Nephron progenitor cell (in vitro differentiated cells): ENCODE results near the gene REPIN1.
"Not testable (repeated sequence)": the region's sequence is repeated elsewhere in the genome, so short reads cannot be mapped to it uniquely, and the experiment has no call there.

Source experiments
- DNase-seq: peaks from one replicate; pipeline ENCODE4 v3.0.0; 2021
- H3K27ac Mint-ChIP-seq: 2 replicates; pipeline ENCODE4 v1.8.0; 2021; ENCODE audit warnings: mild to moderate bottlenecking, moderate library complexity, mixed read lengths
- H3K27me3 Mint-ChIP-seq: 2 replicates; pipeline ENCODE4 v1.8.0; 2021; ENCODE audit warnings: mild to moderate bottlenecking, low read depth, mixed read lengths; ENCODE audit not compliant: poor library complexity
- H3K36me3 Mint-ChIP-seq: 2 replicates; pipeline ENCODE4 v1.8.0; 2021; ENCODE audit warnings: low read depth, mixed read lengths
- H3K4me1 Mint-ChIP-seq: 2 replicates; pipeline ENCODE4 v1.8.0; 2021; ENCODE audit warnings: mixed read lengths
- H3K4me3 Mint-ChIP-seq: 2 replicates; pipeline ENCODE4 v1.8.0; 2021; ENCODE audit warnings: mild to moderate bottlenecking, moderate library complexity, mixed read lengths
- H3K9me3 Mint-ChIP-seq: 2 replicates; pipeline ENCODE4 v1.8.0; 2021; ENCODE audit warnings: mild to moderate bottlenecking, moderate library complexity, mixed read lengths
- TF ChIP-seq, protein P1 (sequence below): fragments of 200-600 bp; sonication (generic); IDR thresholded peaks from 2 replicates; pipeline ENCODE4 v1.5.0; 2021; ENCODE audit warnings: antibody characterized with exemption

The REPIN1 gene

DNA sequence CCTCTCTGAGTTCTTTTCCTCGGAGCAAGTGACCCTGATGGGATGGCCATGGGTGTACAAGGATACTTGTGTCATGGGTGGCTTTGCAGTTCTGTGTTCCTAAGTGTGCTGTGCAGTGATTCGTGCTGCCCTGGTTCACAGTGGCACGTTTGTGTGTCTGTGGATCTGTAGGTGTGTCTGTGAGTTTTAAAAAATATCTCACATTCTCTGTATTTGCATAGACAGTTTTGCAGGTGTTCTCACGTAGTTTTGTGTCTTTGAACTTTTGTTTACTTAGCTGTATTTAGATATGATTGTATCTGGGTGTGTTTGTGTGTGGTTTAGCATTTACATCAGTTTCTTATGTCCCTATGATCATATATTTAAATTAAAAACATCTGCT, 14.2 kb downstream of the REPIN1 start:
- peak overlapping the region; percentile 63 for H3K4me3 Mint-ChIP-seq
- peaks cover 77% of the 10 kb centered on the region for H3K4me1 Mint-ChIP-seq
- DNase-seq, result no peak
- no peaks in the 10 kb centered on the region for H3K9me3 Mint-ChIP-seq
- TF ChIP-seq, protein P1, sequence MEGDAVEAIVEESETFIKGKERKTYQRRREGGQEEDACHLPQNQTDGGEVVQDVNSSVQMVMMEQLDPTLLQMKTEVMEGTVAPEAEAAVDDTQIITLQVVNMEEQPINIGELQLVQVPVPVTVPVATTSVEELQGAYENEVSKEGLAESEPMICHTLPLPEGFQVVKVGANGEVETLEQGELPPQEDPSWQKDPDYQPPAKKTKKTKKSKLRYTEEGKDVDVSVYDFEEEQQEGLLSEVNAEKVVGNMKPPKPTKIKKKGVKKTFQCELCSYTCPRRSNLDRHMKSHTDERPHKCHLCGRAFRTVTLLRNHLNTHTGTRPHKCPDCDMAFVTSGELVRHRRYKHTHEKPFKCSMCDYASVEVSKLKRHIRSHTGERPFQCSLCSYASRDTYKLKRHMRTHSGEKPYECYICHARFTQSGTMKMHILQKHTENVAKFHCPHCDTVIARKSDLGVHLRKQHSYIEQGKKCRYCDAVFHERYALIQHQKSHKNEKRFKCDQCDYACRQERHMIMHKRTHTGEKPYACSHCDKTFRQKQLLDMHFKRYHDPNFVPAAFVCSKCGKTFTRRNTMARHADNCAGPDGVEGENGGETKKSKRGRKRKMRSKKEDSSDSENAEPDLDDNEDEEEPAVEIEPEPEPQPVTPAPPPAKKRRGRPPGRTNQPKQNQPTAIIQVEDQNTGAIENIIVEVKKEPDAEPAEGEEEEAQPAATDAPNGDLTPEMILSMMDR, result no peak
- H3K27me3 Mint-ChIP-seq, result peaks cover 4% of the 10 kb centered on the region
- peak overlapping the region; percentile 89 for H3K27ac Mint-ChIP-seq
- peaks cover 12% of the 10 kb centered on the region for H3K36me3 Mint-ChIP-seq

DNA sequence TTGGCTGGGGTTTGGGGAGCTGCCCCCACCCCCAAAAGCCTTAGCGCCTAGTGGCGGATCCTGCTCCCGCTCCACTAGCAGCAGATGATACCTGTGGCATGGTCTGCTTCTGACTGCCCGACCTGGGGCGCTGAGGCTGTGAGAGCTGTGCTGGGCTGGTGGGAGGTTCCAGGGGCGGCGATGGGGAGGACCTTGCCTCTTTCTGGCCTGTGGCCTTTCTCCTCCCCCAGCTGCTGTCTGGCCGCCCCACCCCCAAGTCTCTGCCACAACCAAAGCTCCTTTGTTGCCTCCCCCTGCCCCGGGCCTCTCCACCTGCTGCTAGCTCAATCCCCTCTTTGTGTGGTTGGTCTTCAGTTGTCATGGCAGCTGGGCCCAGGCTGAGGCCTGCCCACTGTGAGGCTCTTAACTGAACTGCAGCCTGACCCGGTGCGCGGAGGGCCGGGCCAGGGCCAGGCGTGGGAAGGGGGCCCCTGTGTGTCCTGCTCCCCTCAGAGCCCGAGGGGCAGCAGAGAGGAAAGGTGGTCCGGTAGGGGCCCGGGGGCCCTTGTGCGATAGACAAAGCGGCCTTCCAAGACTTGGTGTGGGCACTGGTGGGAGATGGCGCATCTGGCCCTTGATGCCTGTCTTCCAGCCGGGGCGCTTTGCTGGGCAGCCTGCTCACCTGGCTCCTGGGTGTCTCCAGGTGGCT, 15.2 kb downstream of the REPIN1 start:
- Mint-ChIP-seq H3K4me1 (peaks cover 80% of the 10 kb centered on the region), H3K4me3 (peak overlapping the region; percentile 52)

DNA sequence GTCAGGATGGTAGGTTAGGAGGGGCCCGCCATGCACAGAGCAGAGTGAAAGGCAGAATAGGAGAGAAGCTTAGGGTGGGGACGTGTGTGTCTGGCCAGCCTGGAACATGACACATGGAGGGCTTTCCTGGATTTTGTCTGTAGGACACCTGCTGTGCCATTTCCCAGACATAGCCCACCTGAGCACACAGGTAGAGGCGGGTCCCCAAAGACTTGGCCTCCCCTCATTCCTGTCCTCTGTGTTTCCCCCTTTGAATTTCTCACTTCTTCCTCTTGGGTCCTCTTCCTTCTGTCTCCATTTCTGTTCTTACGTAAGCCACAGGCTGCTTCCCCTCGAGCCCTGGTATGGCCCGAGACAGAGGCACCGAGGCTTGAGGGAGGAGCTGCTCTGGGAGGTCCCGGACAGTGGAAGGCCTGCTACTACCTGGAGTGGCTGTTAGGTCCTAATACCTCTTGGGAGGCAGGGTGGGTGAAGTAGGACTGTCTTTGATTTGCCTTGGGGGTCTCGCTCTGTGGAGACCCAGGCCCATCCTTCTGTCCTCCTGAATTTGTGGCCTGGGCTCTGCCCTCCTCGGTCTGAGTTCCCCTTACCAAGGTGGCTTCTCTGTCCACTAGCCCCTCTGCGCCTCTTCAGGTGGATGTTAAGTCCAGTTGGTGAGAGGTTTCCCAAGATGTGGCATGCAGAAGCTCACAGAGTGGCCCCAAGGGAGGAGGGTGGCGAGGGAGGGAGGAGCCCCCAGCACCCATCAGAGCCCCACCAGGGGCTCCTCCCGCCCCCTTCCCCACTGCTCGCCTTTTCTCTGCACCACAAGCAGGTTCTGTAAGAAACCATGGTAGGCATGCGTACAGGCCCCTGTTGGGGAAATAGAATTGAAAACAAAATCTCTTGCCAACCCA, 16.0 kb downstream of the REPIN1 start:
- peak overlapping the region; percentile 93 for H3K27ac Mint-ChIP-seq
- H3K4me3 Mint-ChIP-seq, result peak overlapping the region; percentile 32
- H3K27me3 Mint-ChIP-seq, result peaks cover 4% of the 10 kb centered on the region
- DNase-seq, result no peak
- TF ChIP-seq, protein P1, result no peak
- H3K4me1 Mint-ChIP-seq, result peaks cover 82% of the 10 kb centered on the region
- no peaks in the 10 kb centered on the region for H3K9me3 Mint-ChIP-seq
- H3K36me3 Mint-ChIP-seq, result peaks cover 18% of the 10 kb centered on the region

More for the DNA sequence above, 15.2 kb downstream of the REPIN1 start:
- peaks cover 12% of the 10 kb centered on the region for H3K36me3 Mint-ChIP-seq
- no peak overlapping the region for H3K27ac Mint-ChIP-seq
- TF ChIP-seq, protein P1, result no peak
- H3K9me3 Mint-ChIP-seq, result no peaks in the 10 kb centered on the region
- peak; percentile 73 for DNase-seq
- peaks cover 4% of the 10 kb centered on the region for H3K27me3 Mint-ChIP-seq

DNA sequence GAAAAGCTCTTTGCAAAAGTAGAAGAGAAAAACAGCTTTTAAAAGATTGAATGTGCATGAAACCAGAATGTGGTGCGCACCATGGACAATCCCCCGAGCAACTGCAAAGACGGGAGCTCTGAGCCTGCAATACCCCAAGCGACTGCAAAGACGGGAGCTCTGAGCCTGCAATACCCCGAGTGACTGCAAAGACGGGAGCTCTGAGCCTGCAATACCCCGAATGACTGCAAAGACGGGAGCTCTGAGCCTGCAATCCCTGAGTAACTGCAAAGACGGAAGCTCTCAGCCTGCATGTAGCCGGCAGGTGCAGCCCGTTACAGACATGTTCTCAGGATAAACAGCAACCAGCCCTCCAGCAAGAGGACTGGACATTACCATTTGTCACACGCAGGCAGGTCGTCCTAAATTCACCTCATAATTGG, 16.7 kb downstream of the REPIN1 start:
- Mint-ChIP-seq H3K27ac (no peak overlapping the region), H3K9me3 (no peaks in the 10 kb centered on the region), H3K4me3 (no peak overlapping the region), H3K36me3 (peaks cover 25% of the 10 kb centered on the region), H3K27me3 (peaks cover 3% of the 10 kb centered on the region), H3K4me1 (peaks cover 75% of the 10 kb centered on the region)
- TF ChIP-seq, protein P1, result no peak
- no peak for DNase-seq

DNA sequence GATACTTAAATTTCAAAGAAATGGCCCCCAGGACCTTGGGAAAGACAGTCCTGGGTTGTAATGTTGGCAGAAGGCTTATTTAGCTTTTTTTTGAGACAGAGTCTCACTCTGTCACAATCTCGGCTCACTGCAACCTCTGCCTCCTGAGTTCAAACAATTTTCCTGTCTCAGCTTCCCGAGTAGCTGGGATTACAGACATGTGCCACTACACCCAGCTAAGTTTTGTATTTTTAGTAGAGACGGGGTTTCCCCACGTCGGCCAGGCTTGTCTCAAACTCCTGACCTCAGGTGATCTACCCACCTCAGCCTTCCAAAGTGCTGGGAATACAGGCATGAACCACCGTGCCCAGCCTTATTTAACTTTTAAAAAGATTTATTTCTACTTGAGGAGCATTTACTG, 17.3 kb downstream of the REPIN1 start:
- H3K9me3 Mint-ChIP-seq, H3K4me3 Mint-ChIP-seq, H3K27me3 Mint-ChIP-seq, DNase-seq: not testable (repeated sequence)
- Mint-ChIP-seq H3K27ac (peak overlapping the region; percentile 83), H3K4me1 (peaks cover 69% of the 10 kb centered on the region), H3K36me3 (peaks cover 31% of the 10 kb centered on the region)

DNA sequence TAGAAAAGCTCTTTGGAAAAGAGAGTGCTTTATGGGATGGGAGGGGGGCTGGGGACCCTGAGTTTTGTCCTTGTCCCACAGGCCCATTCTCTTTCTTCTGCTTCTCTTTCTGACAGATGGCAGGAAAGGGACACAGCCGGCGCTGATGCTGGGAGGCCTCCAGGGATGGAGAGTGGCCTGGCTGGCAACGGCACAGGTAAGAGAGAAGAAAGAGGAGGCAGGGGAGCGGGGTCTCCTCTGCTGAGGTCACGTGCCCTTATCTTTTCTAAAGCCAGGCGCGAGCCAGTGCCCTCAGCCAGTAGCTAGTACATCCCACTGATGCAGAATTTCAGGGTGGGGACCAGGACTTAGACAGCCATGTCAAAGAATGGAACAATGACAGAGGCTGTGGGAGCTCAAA, 19.7 kb downstream of the REPIN1 start:
- Mint-ChIP-seq H3K27ac (no peak overlapping the region), H3K9me3 (no peaks in the 10 kb centered on the region), H3K36me3 (peaks cover 41% of the 10 kb centered on the region), H3K27me3 (no peaks in the 10 kb centered on the region), H3K4me1 (peaks cover 45% of the 10 kb centered on the region), H3K4me3 (no peak overlapping the region)
- DNase-seq, result no peak
- TF ChIP-seq, protein P1, result no peak
